ENCODE measurements around the gene FZD1.

GRCh38 chr7:91248996-91249395 is 15.2 kb upstream of the FZD1 start:
- TF ChIP-seq POLR2A (IDR thresholded peaks at IDR 0.05; ENCODE audit: low read depth, low read length) = no peak
- no peak for TF ChIP-seq TAF1 (IDR thresholded peaks at IDR 0.05; ENCODE audit: low read depth, low read length)
- no peak for TF ChIP-seq POLR2AphosphoS5 (IDR thresholded peaks at IDR 0.05; ENCODE audit: low read depth, low read length)
- no peak for TF ChIP-seq POU2F2 (IDR thresholded peaks at IDR 0.05; ENCODE audit: low read depth, low read length)
- no peak for TF ChIP-seq SPI1 (IDR thresholded peaks at IDR 0.05; ENCODE audit: low read depth, low read length)
